Measurements from ENCODE around the gene MISP3. TPM values are rescaled to one million over a fixed set of nuclear protein-coding genes. Genes with fewer than 3 reads are reported as not detected.

The MISP3 gene
- total and polyA plus RNA-seq, 9 of the 15 experiments (the other 6 are each of a cell fraction or from before 2014, with no cell fraction given): 0.25 to 5.6 (median 1.6) TPM

DNA sequence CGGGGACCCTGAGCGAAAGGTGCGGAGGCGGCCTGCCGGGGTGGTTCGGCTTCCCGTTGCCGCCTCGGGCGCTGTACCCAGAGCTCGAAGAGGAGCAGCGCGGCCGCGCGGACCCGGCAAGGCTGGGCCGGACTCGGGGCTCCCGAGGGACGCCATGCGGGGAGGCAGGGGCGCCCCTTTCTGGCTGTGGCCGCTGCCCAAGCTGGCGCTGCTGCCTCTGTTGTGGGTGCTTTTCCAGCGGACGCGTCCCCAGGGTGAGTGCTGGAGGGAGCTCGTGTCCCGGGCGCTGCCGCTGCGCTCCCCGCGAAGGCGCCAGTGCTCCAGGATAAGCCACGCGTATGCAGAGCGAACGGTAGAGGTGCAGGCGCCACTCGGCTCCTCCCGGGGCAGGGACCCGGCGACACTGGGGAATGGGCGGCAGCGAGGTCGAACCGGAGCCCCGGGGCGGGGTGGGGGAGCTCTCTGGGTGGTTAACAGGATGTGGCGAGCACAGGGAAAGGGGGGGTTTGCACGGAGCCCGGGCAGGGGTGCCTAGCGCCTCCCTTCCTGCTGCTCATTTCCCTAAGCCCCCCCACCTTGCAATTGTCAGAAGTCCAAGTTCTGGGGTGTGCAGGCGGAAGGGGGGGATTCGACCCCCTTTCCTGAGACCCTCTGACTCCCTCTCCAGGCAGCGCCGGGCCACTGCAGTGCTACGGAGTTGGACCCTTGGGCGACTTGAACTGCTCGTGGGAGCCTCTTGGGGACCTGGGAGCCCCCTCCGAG, 40.7 kb upstream of the MISP3 start, which contains the start of gene IL27RA (continued):
- TF ChIP-seq, protein P1, sequence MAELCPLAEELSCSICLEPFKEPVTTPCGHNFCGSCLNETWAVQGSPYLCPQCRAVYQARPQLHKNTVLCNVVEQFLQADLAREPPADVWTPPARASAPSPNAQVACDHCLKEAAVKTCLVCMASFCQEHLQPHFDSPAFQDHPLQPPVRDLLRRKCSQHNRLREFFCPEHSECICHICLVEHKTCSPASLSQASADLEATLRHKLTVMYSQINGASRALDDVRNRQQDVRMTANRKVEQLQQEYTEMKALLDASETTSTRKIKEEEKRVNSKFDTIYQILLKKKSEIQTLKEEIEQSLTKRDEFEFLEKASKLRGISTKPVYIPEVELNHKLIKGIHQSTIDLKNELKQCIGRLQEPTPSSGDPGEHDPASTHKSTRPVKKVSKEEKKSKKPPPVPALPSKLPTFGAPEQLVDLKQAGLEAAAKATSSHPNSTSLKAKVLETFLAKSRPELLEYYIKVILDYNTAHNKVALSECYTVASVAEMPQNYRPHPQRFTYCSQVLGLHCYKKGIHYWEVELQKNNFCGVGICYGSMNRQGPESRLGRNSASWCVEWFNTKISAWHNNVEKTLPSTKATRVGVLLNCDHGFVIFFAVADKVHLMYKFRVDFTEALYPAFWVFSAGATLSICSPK (IDR thresholded peaks at IDR 0.05; ENCODE audit: borderline replicate concordance): no peak
- TF ChIP-seq KDM5B (IDR thresholded peaks at IDR 0.05; ENCODE audit: insufficient replicate concordance, low read depth, low read length) (peak; percentile 64), TBP (optimal IDR thresholded peaks at IDR 0.05; ENCODE audit: low read depth, low read length) (peak; percentile 47), ZNF224 (CRISPR knock-in tag; IDR thresholded peaks at IDR 0.05) (no peak), SLC30A9 (CRISPR knock-in tag; IDR thresholded peaks at IDR 0.05) (no peak), SMAD4 (CRISPR knock-in tag; conservative IDR thresholded peaks at IDR 0.05) (peak; percentile 47; the same call in 1 of the 2 replicates), POLR2A (conservative IDR thresholded peaks at IDR 0.05) (peak; percentile 78), HDAC6 (IDR thresholded peaks at IDR 0.05; ENCODE audit: low read depth, low read length) (no peak), BDP1 (IDR thresholded peaks at IDR 0.05; ENCODE audit: insufficient read depth, insufficient read length) (no peak)
- TF ChIP-seq, protein P2, sequence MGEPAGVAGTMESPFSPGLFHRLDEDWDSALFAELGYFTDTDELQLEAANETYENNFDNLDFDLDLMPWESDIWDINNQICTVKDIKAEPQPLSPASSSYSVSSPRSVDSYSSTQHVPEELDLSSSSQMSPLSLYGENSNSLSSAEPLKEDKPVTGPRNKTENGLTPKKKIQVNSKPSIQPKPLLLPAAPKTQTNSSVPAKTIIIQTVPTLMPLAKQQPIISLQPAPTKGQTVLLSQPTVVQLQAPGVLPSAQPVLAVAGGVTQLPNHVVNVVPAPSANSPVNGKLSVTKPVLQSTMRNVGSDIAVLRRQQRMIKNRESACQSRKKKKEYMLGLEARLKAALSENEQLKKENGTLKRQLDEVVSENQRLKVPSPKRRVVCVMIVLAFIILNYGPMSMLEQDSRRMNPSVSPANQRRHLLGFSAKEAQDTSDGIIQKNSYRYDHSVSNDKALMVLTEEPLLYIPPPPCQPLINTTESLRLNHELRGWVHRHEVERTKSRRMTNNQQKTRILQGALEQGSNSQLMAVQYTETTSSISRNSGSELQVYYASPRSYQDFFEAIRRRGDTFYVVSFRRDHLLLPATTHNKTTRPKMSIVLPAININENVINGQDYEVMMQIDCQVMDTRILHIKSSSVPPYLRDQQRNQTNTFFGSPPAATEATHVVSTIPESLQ (CRISPR knock-in tag; IDR thresholded peaks at IDR 0.05): peak; percentile 69; the same call in 1 of the 2 replicates
- TF ChIP-seq, protein P3, sequence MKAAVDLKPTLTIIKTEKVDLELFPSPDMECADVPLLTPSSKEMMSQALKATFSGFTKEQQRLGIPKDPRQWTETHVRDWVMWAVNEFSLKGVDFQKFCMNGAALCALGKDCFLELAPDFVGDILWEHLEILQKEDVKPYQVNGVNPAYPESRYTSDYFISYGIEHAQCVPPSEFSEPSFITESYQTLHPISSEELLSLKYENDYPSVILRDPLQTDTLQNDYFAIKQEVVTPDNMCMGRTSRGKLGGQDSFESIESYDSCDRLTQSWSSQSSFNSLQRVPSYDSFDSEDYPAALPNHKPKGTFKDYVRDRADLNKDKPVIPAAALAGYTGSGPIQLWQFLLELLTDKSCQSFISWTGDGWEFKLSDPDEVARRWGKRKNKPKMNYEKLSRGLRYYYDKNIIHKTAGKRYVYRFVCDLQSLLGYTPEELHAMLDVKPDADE (conservative IDR thresholded peaks at IDR 0.05; ENCODE audit: control insufficient read depth, low read depth, low read length): 0 out of 2 replicates have a peak, but pooled peaks have one; percentile 8
- TF ChIP-seq, protein P4, sequence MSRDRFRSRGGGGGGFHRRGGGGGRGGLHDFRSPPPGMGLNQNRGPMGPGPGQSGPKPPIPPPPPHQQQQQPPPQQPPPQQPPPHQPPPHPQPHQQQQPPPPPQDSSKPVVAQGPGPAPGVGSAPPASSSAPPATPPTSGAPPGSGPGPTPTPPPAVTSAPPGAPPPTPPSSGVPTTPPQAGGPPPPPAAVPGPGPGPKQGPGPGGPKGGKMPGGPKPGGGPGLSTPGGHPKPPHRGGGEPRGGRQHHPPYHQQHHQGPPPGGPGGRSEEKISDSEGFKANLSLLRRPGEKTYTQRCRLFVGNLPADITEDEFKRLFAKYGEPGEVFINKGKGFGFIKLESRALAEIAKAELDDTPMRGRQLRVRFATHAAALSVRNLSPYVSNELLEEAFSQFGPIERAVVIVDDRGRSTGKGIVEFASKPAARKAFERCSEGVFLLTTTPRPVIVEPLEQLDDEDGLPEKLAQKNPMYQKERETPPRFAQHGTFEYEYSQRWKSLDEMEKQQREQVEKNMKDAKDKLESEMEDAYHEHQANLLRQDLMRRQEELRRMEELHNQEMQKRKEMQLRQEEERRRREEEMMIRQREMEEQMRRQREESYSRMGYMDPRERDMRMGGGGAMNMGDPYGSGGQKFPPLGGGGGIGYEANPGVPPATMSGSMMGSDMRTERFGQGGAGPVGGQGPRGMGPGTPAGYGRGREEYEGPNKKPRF (IDR thresholded peaks at IDR 0.05; ENCODE audit: low read depth, low read length): no peak
